NCI-H1436 (cell line): ENCODE data around the gene ALG9.
A peak's percentile ranks its signal among the peaks of the same experiment; 100 is the strongest.

Source experiments
- DNase-seq: peaks from one replicate; lab custom pipeline; 2025; lab: John Stamatoyannopoulos, UW

Gene ALG9

GRCh38 chr11:111882202-111882601 lies 10.8 kb upstream of the ALG9 start:
- DNase-seq, result no peak

GRCh38 chr11:111879637-111879960 lies 8.2 kb upstream of the ALG9 start:
- DNase-seq, result no peak

- DNase-seq, result peak; percentile 96
Observed at GRCh38 chr11:111878849-111879636, 7.7 kb upstream of the ALG9 start, which contains the start of the genes CFAP68 and FDXACB1. Gene CFAP68, plus strand, starts transcription at chr11:111879541. Its CDS starts 20 bp downstream, at chr11:111879561. Gene FDXACB1, minus strand, starts transcription at chr11:111879165. Its CDS starts 33 bp downstream, at chr11:111879132.

- DNase-seq, result no peak
Observed at GRCh38 chr11:111878385-111878848, 7.0 kb upstream of the ALG9 start.

- no peak for DNase-seq
Observed at GRCh38 chr11:111871693-111872161, 346 bp upstream of the ALG9 start.

- peak; percentile 29 for DNase-seq
Observed at GRCh38 chr11:111870522-111870885, 877 bp downstream of the ALG9 start.

- no peak for DNase-seq
Observed at GRCh38 chr11:111870113-111870512, 1.3 kb downstream of the ALG9 start.

GRCh38 chr11:111860257-111860656 lies 11.1 kb downstream of the ALG9 start:
- no peak for DNase-seq

- no peak for DNase-seq
Observed at GRCh38 chr11:111855506-111855905, 15.9 kb downstream of the ALG9 start.

GRCh38 chr11:111852103-111852502 lies 19.3 kb downstream of the ALG9 start:
- no peak for DNase-seq

GRCh38 chr11:111851636-111852035 lies 19.7 kb downstream of the ALG9 start:
- no peak for DNase-seq

- DNase-seq, result no peak
Observed at GRCh38 chr11:111851067-111851466, 20.3 kb downstream of the ALG9 start.

- no peak for DNase-seq
Observed at GRCh38 chr11:111849631-111850030, 21.8 kb downstream of the ALG9 start.

- no peak for DNase-seq
Observed at GRCh38 chr11:111846636-111847035, 24.7 kb downstream of the ALG9 start.

GRCh38 chr11:111846063-111846462 lies 25.3 kb downstream of the ALG9 start:
- no peak for DNase-seq

- no peak for DNase-seq
Observed at GRCh38 chr11:111845276-111846028, 25.9 kb downstream of the ALG9 start.

GRCh38 chr11:111843661-111844060 lies 27.7 kb downstream of the ALG9 start:
- DNase-seq, result no peak

- DNase-seq, result peak; percentile 77
Observed at GRCh38 chr11:111841370-111842053, 29.9 kb downstream of the ALG9 start.

GRCh38 chr11:111840143-111840542 lies 31.2 kb downstream of the ALG9 start:
- no peak for DNase-seq

GRCh38 chr11:111838054-111838453 lies 33.3 kb downstream of the ALG9 start:
- no peak for DNase-seq

GRCh38 chr11:111837366-111837891 lies 34.0 kb downstream of the ALG9 start:
- no peak for DNase-seq

GRCh38 chr11:111836721-111837120 lies 34.7 kb downstream of the ALG9 start:
- no peak for DNase-seq
